Left ventricle myocardium inferior (tissue), 1 donor: ENCODE data around the gene SULT2B1. TPM values are rescaled to one million over a fixed set of nuclear protein-coding genes. Genes with fewer than 3 reads are reported as not detected.

ENCODE experiments used
- DNase-seq: peaks from one replicate; pipeline ENCODE4 v3.0.0-alpha.2; 2020
- H3K27ac ChIP-seq: fragments of 200-600 bp; replicated peaks from 2 replicates; pipeline ENCODE4 v1.8.0; 2021
- H3K27me3 ChIP-seq: fragments of 200-600 bp; 2 replicates; pipeline ENCODE4 v1.8.0; 2021; ENCODE audit warnings: low read depth
- H3K36me3 ChIP-seq: fragments of 200-600 bp; 2 replicates; pipeline ENCODE4 v1.8.0; 2021
- H3K4me1 ChIP-seq: fragments of 200-600 bp; 2 replicates; pipeline ENCODE4 v1.8.0; 2021
- H3K4me3 ChIP-seq: fragments of 200-600 bp; 2 replicates; pipeline ENCODE4 v1.8.0; 2021; ENCODE audit warnings: mild to moderate bottlenecking, moderate library complexity
- H3K9me3 ChIP-seq: fragments of 200-600 bp; replicated peaks from 2 replicates; pipeline ENCODE4 v1.8.0; 2021
- intact Hi-C: fragments of 100-400 bp; cut with micrococcal nuclease; formaldehyde crosslinking; loops from one replicate; pipeline ENCODE4 v1.11.0; 2022
- total RNA-seq: library from RNA; stranded (reverse); fragmentation: NEBNext Ultra II Directional; extraction: Animal tissue kit (Norgen Biotek cat#: 25700); gene quantifications from one replicate; pipeline ENCODE4 v1.2.1, GENCODE V29; 2021
- TF ChIP-seq, protein P1 (sequence below): fragments of 200-600 bp; IDR thresholded peaks from 2 replicates; pipeline ENCODE4 v1.8.0; 2021; ENCODE audit warnings: antibody characterized with exemption, mild to moderate bottlenecking, borderline replicate concordance
- donor health status: DM: no; HTN: yes; CAD: no; lungs with severe emphysema.

SULT2B1 gene
- total RNA-seq, 1 donor from 2014 or later: 0.33 TPM

- Histone ChIP-seq H3K27ac (no peak overlapping the region), H3K9me3 (no peaks in the 10 kb centered on the region), H3K27me3 (no peaks in the 10 kb centered on the region), H3K4me1 (peaks cover 9% of the 10 kb centered on the region), H3K36me3 (no peaks in the 10 kb centered on the region), H3K4me3 (no peak overlapping the region)
- TF ChIP-seq, protein P1, sequence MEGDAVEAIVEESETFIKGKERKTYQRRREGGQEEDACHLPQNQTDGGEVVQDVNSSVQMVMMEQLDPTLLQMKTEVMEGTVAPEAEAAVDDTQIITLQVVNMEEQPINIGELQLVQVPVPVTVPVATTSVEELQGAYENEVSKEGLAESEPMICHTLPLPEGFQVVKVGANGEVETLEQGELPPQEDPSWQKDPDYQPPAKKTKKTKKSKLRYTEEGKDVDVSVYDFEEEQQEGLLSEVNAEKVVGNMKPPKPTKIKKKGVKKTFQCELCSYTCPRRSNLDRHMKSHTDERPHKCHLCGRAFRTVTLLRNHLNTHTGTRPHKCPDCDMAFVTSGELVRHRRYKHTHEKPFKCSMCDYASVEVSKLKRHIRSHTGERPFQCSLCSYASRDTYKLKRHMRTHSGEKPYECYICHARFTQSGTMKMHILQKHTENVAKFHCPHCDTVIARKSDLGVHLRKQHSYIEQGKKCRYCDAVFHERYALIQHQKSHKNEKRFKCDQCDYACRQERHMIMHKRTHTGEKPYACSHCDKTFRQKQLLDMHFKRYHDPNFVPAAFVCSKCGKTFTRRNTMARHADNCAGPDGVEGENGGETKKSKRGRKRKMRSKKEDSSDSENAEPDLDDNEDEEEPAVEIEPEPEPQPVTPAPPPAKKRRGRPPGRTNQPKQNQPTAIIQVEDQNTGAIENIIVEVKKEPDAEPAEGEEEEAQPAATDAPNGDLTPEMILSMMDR: no peak
- intact Hi-C loops: no loop called here
- no peak for DNase-seq
Observed at GRCh38 chr19:48578891-48579290, 26.9 kb downstream of the SULT2B1 start.

- no peak overlapping the region for H3K27ac ChIP-seq
- intact Hi-C loops: loop anchor here (5.0 kb wide), 1 partner anchor 90 kb away; no protein-coding TSS in a partner anchor
- no peaks in the 10 kb centered on the region for H3K36me3 ChIP-seq
- TF ChIP-seq, protein P1: no peak
- H3K4me1 ChIP-seq: peaks cover 7% of the 10 kb centered on the region
- H3K4me3 ChIP-seq: no peak overlapping the region
- H3K27me3 ChIP-seq: no peaks in the 10 kb centered on the region
- DNase-seq: no peak
- no peaks in the 10 kb centered on the region for H3K9me3 ChIP-seq
Observed at GRCh38 chr19:48582168-48582567, 30.2 kb downstream of the SULT2B1 start.

DNA sequence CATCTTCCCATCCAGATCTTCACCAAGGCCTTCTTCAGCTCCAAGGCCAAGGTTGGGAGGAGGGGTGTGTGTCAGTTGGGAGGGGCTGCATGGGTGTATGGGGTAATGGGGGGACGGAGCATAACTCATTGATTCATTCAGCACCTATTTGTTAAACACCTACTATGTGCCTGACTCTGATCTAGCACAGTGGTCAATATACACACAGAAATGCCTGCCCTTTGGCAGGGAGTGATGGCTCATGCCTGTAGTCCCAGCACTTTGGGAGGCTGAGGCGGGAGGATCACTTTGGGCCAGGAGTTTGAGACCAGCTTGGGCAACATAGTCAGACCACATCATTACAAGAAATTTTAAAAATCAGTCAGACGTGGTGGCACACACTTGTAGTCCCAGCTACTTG is 35.4 kb downstream of the SULT2B1 start:
- H3K36me3 ChIP-seq: no peaks in the 10 kb centered on the region
- peaks cover 18% of the 10 kb centered on the region for H3K4me1 ChIP-seq
- no peaks in the 10 kb centered on the region for H3K27me3 ChIP-seq
- intact Hi-C loops: no loop called here
- H3K4me3 ChIP-seq: no peak overlapping the region
- TF ChIP-seq, protein P1: no peak
- H3K9me3 ChIP-seq: no peaks in the 10 kb centered on the region
- no peak for DNase-seq
- H3K27ac ChIP-seq: no peak overlapping the region

DNA sequence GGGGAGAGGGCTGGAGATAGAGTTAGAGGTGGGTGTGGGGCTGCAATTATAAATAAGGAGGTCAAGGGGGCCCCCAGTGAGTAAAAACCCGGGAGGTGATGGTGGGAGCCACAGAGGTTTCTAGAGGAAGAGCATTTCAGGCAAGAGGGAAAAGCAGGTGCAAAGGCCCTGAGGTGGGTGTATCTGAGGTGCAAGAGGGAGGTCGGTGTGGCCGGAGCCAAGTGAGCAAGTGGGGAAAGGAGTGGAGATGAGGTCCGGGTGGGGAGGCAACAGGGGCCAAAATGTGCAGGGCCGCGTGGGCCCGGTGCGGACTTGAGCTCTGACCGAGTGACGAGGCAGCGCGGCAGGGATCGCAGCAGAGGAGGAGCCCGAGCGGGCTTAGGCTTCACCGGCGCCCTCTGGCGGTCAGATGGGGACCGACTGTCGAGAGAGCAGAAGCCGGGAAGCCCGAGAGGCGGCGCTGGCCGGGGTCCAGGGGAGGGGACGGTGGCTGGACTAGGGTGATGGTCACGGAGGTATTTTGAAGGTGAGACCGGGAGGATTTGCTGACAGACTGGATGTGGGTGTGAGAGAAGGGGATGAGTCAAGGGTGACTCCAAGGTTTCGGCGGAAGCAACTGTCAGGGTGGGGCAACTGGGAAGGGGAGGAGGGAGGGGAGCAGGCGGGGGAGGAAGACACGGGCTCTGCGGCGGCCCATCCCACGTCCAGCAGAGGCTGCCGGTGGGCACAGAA is 36.9 kb downstream of the SULT2B1 start:
- TF ChIP-seq, protein P1: peak; percentile 97
- Histone ChIP-seq H3K4me3 (peak overlapping the region; percentile 64), H3K4me1 (peaks cover 14% of the 10 kb centered on the region), H3K36me3 (no peaks in the 10 kb centered on the region), H3K9me3 (no peaks in the 10 kb centered on the region), H3K27ac (peak overlapping the region; percentile 51), H3K27me3 (no peaks in the 10 kb centered on the region)
- intact Hi-C loops: no loop called here
- DNase-seq: peak; percentile 92

DNA sequence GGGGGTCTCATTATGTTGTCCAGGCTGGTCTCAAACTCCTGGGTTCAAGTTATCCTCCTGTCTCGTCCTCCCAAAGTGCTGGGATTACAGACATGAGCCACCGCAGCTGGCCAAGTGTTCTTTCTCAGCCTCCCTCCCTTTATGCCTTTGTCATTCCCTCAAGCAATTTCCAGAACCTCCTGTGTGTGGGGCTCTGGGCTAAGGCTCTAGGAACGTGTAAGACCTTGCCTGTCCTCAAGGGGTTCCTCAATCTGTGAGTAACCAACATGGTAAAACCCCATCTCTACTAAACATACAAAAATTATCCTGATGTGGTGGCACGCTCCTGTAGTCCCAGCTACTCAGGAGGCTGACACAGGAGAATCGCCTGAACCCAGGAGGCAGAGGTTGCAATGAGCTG is 39.0 kb downstream of the SULT2B1 start:
- DNase-seq: no peak
- Histone ChIP-seq H3K27ac (no peak overlapping the region), H3K36me3 (no peaks in the 10 kb centered on the region), H3K27me3 (no peaks in the 10 kb centered on the region), H3K4me3 (no peak overlapping the region), H3K9me3 (no peaks in the 10 kb centered on the region), H3K4me1 (peaks cover 10% of the 10 kb centered on the region)
- TF ChIP-seq, protein P1: no peak
- intact Hi-C loops: no loop called here
